Activated CD8-positive, alpha-beta memory T cell treated with anti-CD3 and anti-CD28 coated beads, Interleukin-2, amount 50 U/mL, for 48 hours (primary cell): Measurements from ENCODE around the gene TTC28.
"Not testable (repeated sequence)": the region's sequence is repeated elsewhere in the genome, so short reads cannot be mapped to it uniquely, and the experiment has no call there.

ENCODE experiments used
- DNase-seq: peaks from one replicate; pipeline ENCODE4 v3.0.0-alpha.2; 2020

TTC28 gene

GRCh38 chr22:28169314-28169713, 510.3 kb downstream of the TTC28 start:
- DNase-seq: not testable (repeated sequence)

- no peak for DNase-seq
Measured at GRCh38 chr22:28155808-28156207, 523.8 kb downstream of the TTC28 start.

GRCh38 chr22:28154861-28155260, 524.8 kb downstream of the TTC28 start:
- DNase-seq: no peak

- no peak for DNase-seq
Measured at GRCh38 chr22:28151151-28151816, 528.4 kb downstream of the TTC28 start.

GRCh38 chr22:28148816-28149465, 530.7 kb downstream of the TTC28 start:
- DNase-seq: no peak

GRCh38 chr22:28147401-28147800, 532.2 kb downstream of the TTC28 start:
- DNase-seq: no peak

GRCh38 chr22:28146401-28147314, 533.0 kb downstream of the TTC28 start:
- no peak for DNase-seq

GRCh38 chr22:28143961-28144745, 535.5 kb downstream of the TTC28 start:
- no peak for DNase-seq

GRCh38 chr22:28143241-28143865, 536.3 kb downstream of the TTC28 start:
- no peak for DNase-seq

- DNase-seq: no peak
Measured at GRCh38 chr22:28142361-28142961, 537.2 kb downstream of the TTC28 start.

- DNase-seq: no peak
Measured at GRCh38 chr22:28141614-28142013, 538.0 kb downstream of the TTC28 start.

- no peak for DNase-seq
Measured at GRCh38 chr22:28139961-28140360, 539.7 kb downstream of the TTC28 start.

GRCh38 chr22:28139516-28139915, 540.1 kb downstream of the TTC28 start:
- no peak for DNase-seq

GRCh38 chr22:28137036-28137435, 542.6 kb downstream of the TTC28 start:
- no peak for DNase-seq

- DNase-seq: no peak
Measured at GRCh38 chr22:28132466-28132865, 547.2 kb downstream of the TTC28 start.

- DNase-seq: no peak
Measured at GRCh38 chr22:28129319-28129962, 550.2 kb downstream of the TTC28 start.

GRCh38 chr22:28128827-28129226, 550.8 kb downstream of the TTC28 start:
- DNase-seq: no peak

- no peak for DNase-seq
Measured at GRCh38 chr22:28125799-28126198, 553.8 kb downstream of the TTC28 start.

GRCh38 chr22:28123989-28124766, 555.5 kb downstream of the TTC28 start:
- no peak for DNase-seq
